K562 (cell line): ENCODE measurements around the gene PCNX2. TPM values are rescaled to one million over a fixed set of nuclear protein-coding genes. Genes with fewer than 3 reads are reported as not detected.

ENCODE experiments used
- ATAC-seq: fragments of 200-7000 bp; cut with Tn5 transposase; 3 replicates; pipeline ENCODE4 v1.9.1; 2020; ENCODE audit warnings: moderate library complexity
- BruUV-seq: library from RNA; stranded (reverse); fragments of 400-500 nt; replicated peaks from 2 replicates; lab custom pipeline; 2021; lab: Mats Ljungman, UMichigan
- CTCF ChIA-PET: fragments of 300-600 bp; formaldehyde crosslinking; extraction: SDS; loops from one replicate; lab custom pipeline; 2021; ENCODE audit warnings: low intra/inter-chr PET ratio; lab: Yijun Ruan, JAX
- POLR2A ChIA-PET: fragments of 300-600, 350-650 bp; sonication (Branson Sonifier 250); formaldehyde crosslinking; extraction: SDS; loops from one replicate; lab custom pipeline; 2021; ENCODE audit warnings: antibody characterized with exemption, inconsistent platforms; lab: Yijun Ruan, JAX
- DNase-seq, 4 experiments: peaks; one replicate each; pipeline versions ENCODE4 v3.0.0 to v3.0.0-alpha.2; 2011 to 2018; ENCODE audit warnings: low spot score in 3 of 4, mixed read lengths in 3 of 4; ENCODE audit errors: extremely low read depth in 1 of 4
- FAIRE-seq: peaks from 2 replicates; lab custom pipeline; 2011; peaks lifted over from hg19 to GRCh38; lab: Jason Lieb, UNC
- H2AFZ ChIP-seq: 2 replicates; pipeline ENCODE4 v1.6.0; 2011; ENCODE audit warnings: low read depth, low read length, control low read depth, inconsistent platforms
- H3K27ac ChIP-seq: fragments of 200-600 bp; 3 replicates; pipeline ENCODE4 v1.8.0; 2011; ENCODE audit warnings: low read depth, mild to moderate bottlenecking, control low read depth, inconsistent platforms, low read length, moderate library complexity, mixed read lengths; ENCODE audit errors: extremely low read depth
- H3K27me3 ChIP-seq, 2 experiments: fragments of 300-600 bp in 1 of 2; 2 replicates in 1 of 2; 3 replicates in 1 of 2; pipeline versions ENCODE4 v1.6.0 to v1.8.0; 2011; ENCODE audit warnings: inconsistent platforms in 2 of 2, low read length in 2 of 2, mild to moderate bottlenecking in 1 of 2, mixed read lengths in 1 of 2, moderate library complexity in 1 of 2; ENCODE audit not compliant: control insufficient read depth in 2 of 2, insufficient read depth in 2 of 2
- H3K36me3 ChIP-seq: fragments of 300-600 bp; 3 replicates; pipeline ENCODE4 v1.8.0; 2011; ENCODE audit warnings: mild to moderate bottlenecking, low read length, inconsistent platforms; ENCODE audit not compliant: control insufficient read depth, insufficient read depth
- H3K4me1 ChIP-seq, 2 experiments: fragments of 200-600 bp in 1 of 2; replicated peaks in 1 of 2; 2 replicates in 1 of 2; 3 replicates in 1 of 2; pipeline versions ENCODE4 v1.5.1 to v1.8.0; 2011; ENCODE audit warnings: inconsistent platforms in 2 of 2, low read length in 2 of 2, mild to moderate bottlenecking in 1 of 2, mixed read lengths in 1 of 2, moderate library complexity in 1 of 2; ENCODE audit not compliant: control insufficient read depth in 2 of 2, insufficient read depth in 2 of 2
- H3K4me2 ChIP-seq: 2 replicates; pipeline ENCODE4 v1.6.1; 2011; ENCODE audit warnings: low read length, control low read depth, inconsistent platforms, mixed read lengths; ENCODE audit not compliant: insufficient read depth
- H3K4me3 ChIP-seq: fragments of 200-600 bp; sonication (generic), shearing (Covaris generic); 2 replicates; pipeline ENCODE4 v1.5.1; 2016; ENCODE audit warnings: control low read depth, inconsistent platforms
- H3K79me2 ChIP-seq: fragments of 200-600 bp; 3 replicates; pipeline ENCODE4 v1.8.0; 2011; ENCODE audit warnings: low read length, inconsistent platforms; ENCODE audit not compliant: control insufficient read depth, insufficient read depth
- H3K9ac ChIP-seq, 2 experiments: 2 replicates each; pipeline versions ENCODE4 v1.6.0 to v1.6.1; 2011; ENCODE audit warnings: low read depth in 2 of 2, low read length in 2 of 2, control low read depth in 1 of 2, inconsistent platforms in 1 of 2, mild to moderate bottlenecking in 1 of 2, mixed read lengths in 1 of 2; ENCODE audit not compliant: insufficient read depth in 1 of 2
- H3K9me1 ChIP-seq: one replicate; pipeline ENCODE4 v1.6.0; 2011; ENCODE audit warnings: inconsistent platforms, mild to moderate bottlenecking, low read length, moderate library complexity; ENCODE audit not compliant: control insufficient read depth, insufficient read depth
- H3K9me3 ChIP-seq: replicated peaks from 2 replicates; pipeline ENCODE4 v1.5.1; 2011; ENCODE audit warnings: low read depth, low read length, inconsistent platforms; ENCODE audit not compliant: control insufficient read depth, insufficient read depth
- H4K20me1 ChIP-seq: replicated peaks from 2 replicates; pipeline ENCODE4 v1.6.1; 2011; ENCODE audit warnings: low read length, inconsistent platforms, mixed read lengths; ENCODE audit not compliant: control insufficient read depth, insufficient read depth
- KDM4B ChIP-seq, 2 experiments: fragments of 450-650 bp in 1 of 2; sonication (generic) in 1 of 2; IDR thresholded peaks; 2 replicates each; pipeline ENCODE4 v1.6.1; 2016 to 2017; ENCODE audit warnings: borderline replicate concordance in 2 of 2, antibody characterized with exemption in 1 of 2, low read depth in 1 of 2, mild to moderate bottlenecking in 1 of 2
- MAFK ChIP-seq: IDR thresholded peaks from 2 replicates; pipeline ENCODE4 v1.6.1; 2011; ENCODE audit warnings: low read length, improper control_type of control experiment
- SAFB ChIP-seq: fragments of 200-400 bp; formaldehyde crosslinking; IDR thresholded peaks from 2 replicates; pipeline ENCODE4 v1.6.1; 2017; ENCODE audit warnings: low read depth, low read length, borderline replicate concordance
- STAT5A ChIP-seq: IDR thresholded peaks from 2 replicates; pipeline ENCODE4 v1.6.1; 2012; ENCODE audit warnings: low read length, inconsistent platforms, borderline replicate concordance
- TSHZ1 ChIP-seq: fragments of 250-450 bp; sonication (Bioruptor Pico); IDR thresholded peaks from 2 replicates; pipeline ENCODE4 v1.4.0; 2020; ENCODE audit warnings: mild to moderate bottlenecking, moderate library complexity
- whole genome bisulfite sequencing: fragments of 100-300 bp; shearing (Covaris generic); methylation state at CpG from one replicate; pipeline ENCODE4 v1.1.6; 2016; ENCODE audit warnings: low coverage, mixed read lengths; ENCODE audit not compliant: insufficient coverage; ENCODE audit errors: missing lambda C conversion rate; 5-methylcytosine and 5-hydroxymethylcytosine counted together
- in situ Hi-C: fragments of 300-500 bp; cut with MboI; formaldehyde crosslinking; loops from 4 replicates; pipeline ENCODE4 v1.15.0; 2018; ENCODE audit warnings: inconsistent platforms, mixed read lengths
- intact Hi-C: fragments of 100-400 bp; cut with micrococcal nuclease; formaldehyde crosslinking; loops from 2 replicates; pipeline ENCODE4 v1.14.2; 2022
- polyA plus RNA-seq, 8 experiments: library from polyadenylated mRNA; depleted of rRNA in 4 of 8; stranded (reverse) in 5 of 8; unstranded in 3 of 8; fragments of >200 nt; fragmentation: Nextera tagmentation in 2 of 8; fragmentation: Illumina TruSeq in 1 of 8; extraction: Ambion mirVana in 2 of 8; extraction: Trizol in 1 of 8; gene quantifications; 2 replicates each; pipeline versions ENCODE4 v1.2.1 to v1.2.3, GENCODE V29; 2011 to 2014; ENCODE audit warnings: inconsistent platforms in 1 of 8, missing spikeins in 1 of 8
- total RNA-seq, 7 experiments: library from RNA; depleted of rRNA in 6 of 7; stranded (reverse); fragments of >200 nt in 6 of 7; fragmentation: Illumina TruSeq in 2 of 7; extraction: Trizol in 2 of 7; gene quantifications; 2 replicates each; pipeline versions ENCODE4 v1.2.1 to v1.2.3, GENCODE V29; 2011 to 2021; ENCODE audit warnings: low replicate concordance in 1 of 7
- TF ChIP-seq, protein P1 (sequence below): fragments of 450-650 bp; formaldehyde crosslinking; IDR thresholded peaks from 2 replicates; pipeline ENCODE4 v1.4.0; 2020; ENCODE audit warnings: mild to moderate bottlenecking, moderate library complexity

PCNX2 gene
- total and polyA plus RNA-seq, 9 of the 15 experiments (the other 6 are each of a cell fraction or from before 2014, with no cell fraction given), result 0.07 to 0.33 TPM; not detected in 7

- under 1% methylated on average over 7 of the region's 7 CpGs for WGBS
- H3K9me3 ChIP-seq, result no peaks in the 10 kb centered on the region
Measured at GRCh38 chr1:233127157-233127556, 168.4 kb downstream of the PCNX2 start.

More at GRCh38 chr1:233127157-233127556, 168.4 kb downstream of the PCNX2 start:
- H3K4me3 ChIP-seq, result no peak overlapping the region
- no peaks in the 10 kb centered on the region for H3K79me2 ChIP-seq
- in situ Hi-C loops, result no loop called here
- H3K36me3 ChIP-seq, result no peaks in the 10 kb centered on the region
- intact Hi-C loops, result no loop called here
- ChIA-PET CTCF (no interaction called here), POLR2A (interaction anchor here (0.7 kb wide), 1 partner anchor 132 kb away, joined by 3 read pairs; no protein-coding TSS in a partner anchor)
- H3K9ac ChIP-seq, result no peak overlapping the region
- H3K27ac ChIP-seq, result no peak overlapping the region
- H3K4me2 ChIP-seq, result no peak overlapping the region
- no peaks in the 10 kb centered on the region for H3K9me1 ChIP-seq
- no peak for DNase-seq
- no peak overlapping the region for H2AFZ ChIP-seq
- no TSS peak for BruUV-seq
- FAIRE-seq, result no peak
- TF ChIP-seq, protein P1, sequence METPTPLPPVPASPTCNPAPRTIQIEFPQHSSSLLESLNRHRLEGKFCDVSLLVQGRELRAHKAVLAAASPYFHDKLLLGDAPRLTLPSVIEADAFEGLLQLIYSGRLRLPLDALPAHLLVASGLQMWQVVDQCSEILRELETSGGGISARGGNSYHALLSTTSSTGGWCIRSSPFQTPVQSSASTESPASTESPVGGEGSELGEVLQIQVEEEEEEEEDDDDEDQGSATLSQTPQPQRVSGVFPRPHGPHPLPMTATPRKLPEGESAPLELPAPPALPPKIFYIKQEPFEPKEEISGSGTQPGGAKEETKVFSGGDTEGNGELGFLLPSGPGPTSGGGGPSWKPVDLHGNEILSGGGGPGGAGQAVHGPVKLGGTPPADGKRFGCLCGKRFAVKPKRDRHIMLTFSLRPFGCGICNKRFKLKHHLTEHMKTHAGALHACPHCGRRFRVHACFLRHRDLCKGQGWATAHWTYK (CRISPR knock-in tag), result no peak
- TF ChIP-seq KDM4B (IDR thresholded peaks at IDR 0.05; ENCODE audit: borderline replicate concordance in 2 of 2, low read depth in 1 of 2) (no peak), STAT5A (no peak), SAFB (no peak), MAFK (no peak), TSHZ1 (CRISPR knock-in tag) (no peak)
- H3K4me1 ChIP-seq, result peaks cover 0 to 4% of the 10 kb centered on the region in 2 experiments; a peak in 1 of 5 replicates
- peaks cover 0 to 6% of the 10 kb centered on the region in 2 experiments; a peak in 3 of 5 replicates for H3K27me3 ChIP-seq
- H4K20me1 ChIP-seq, result no peaks in the 10 kb centered on the region
- ATAC-seq, result no peak
